Measurements from ENCODE around the gene ISG15.
"Not testable (repeated sequence)": the region's sequence is repeated elsewhere in the genome, so short reads cannot be mapped to it uniquely, and the experiment has no call there.

Gene ISG15

GRCh38 chr1:1013922-1014648, 788 bp downstream of the ISG15 start:
- DNase-seq = peak; percentile 23 to 53

- DNase-seq = no peak
Observed at GRCh38 chr1:1014799-1015681, 1.7 kb downstream of the ISG15 start.

- DNase-seq = not testable (repeated sequence)
Observed at GRCh38 chr1:1017397-1018320, 4.4 kb downstream of the ISG15 start.

GRCh38 chr1:1018321-1018685, 5.0 kb downstream of the ISG15 start:
- not testable (repeated sequence) for DNase-seq

GRCh38 chr1:1019122-1019999, 6.1 kb downstream of the ISG15 start:
- DNase-seq = peak; percentile 33 to 46

- DNase-seq = no peak
Observed at GRCh38 chr1:1020000-1020404, 6.7 kb downstream of the ISG15 start, which contains the start of gene AGRN. TSS of gene AGRN (plus strand) at chr1:1020120. CDS start at chr1:1020173, 53 bp downstream.

- peak in 1 of 2 experiments; percentile 15 for DNase-seq
Observed at GRCh38 chr1:1020415-1021009, 7.2 kb downstream of the ISG15 start.

GRCh38 chr1:1021010-1021919, 8.0 kb downstream of the ISG15 start:
- peak; percentile 29 to 32 for DNase-seq

- no peak for DNase-seq
Observed at GRCh38 chr1:1021920-1022259, 8.6 kb downstream of the ISG15 start.

- no peak for DNase-seq
Observed at GRCh38 chr1:1022302-1023009, 9.2 kb downstream of the ISG15 start.

- DNase-seq = no peak
Observed at GRCh38 chr1:1023700-1024099, 10.4 kb downstream of the ISG15 start.

- DNase-seq = no peak
Observed at GRCh38 chr1:1024149-1024770, 11.0 kb downstream of the ISG15 start.

GRCh38 chr1:1024771-1025699, 11.7 kb downstream of the ISG15 start:
- DNase-seq = peak; percentile 21 to 46

- no peak for DNase-seq
Observed at GRCh38 chr1:1025730-1026129, 12.4 kb downstream of the ISG15 start.

- no peak for DNase-seq
Observed at GRCh38 chr1:1026599-1027413, 13.5 kb downstream of the ISG15 start.

GRCh38 chr1:1027791-1028190, 14.5 kb downstream of the ISG15 start:
- DNase-seq = no peak
